ENCODE measurements around the gene PRKN.
"Not testable (repeated sequence)": the region's sequence is repeated elsewhere in the genome, so short reads cannot be mapped to it uniquely, and the experiment has no call there.

PRKN gene

DNA sequence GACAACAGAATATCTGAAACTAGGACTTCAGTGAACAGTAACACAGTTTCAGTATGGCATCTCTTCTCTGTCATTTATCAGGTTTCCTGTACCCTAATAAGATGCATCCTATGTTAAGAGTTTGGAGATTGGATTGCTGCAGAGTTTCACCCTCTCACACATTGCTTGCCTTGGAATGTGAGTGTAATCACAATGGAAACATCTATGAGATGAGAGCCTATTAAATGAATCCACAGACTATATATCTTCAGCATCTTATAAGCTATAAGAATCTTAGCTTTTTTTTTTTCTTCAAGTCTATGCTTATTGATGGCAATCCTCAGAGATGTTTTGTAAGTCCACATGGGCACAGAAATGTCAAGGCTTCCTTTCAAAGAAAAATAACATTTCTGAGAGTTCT is 292.5 kb downstream of the PRKN start:
- no peak for DNase-seq

- no peak for DNase-seq
Observed at GRCh38 chr6:162421004-162421403, 306.6 kb downstream of the PRKN start.

- no peak for DNase-seq
Observed at GRCh38 chr6:162416831-162417537, 310.6 kb downstream of the PRKN start.

- DNase-seq: no peak
Observed at GRCh38 chr6:162416307-162416706, 311.3 kb downstream of the PRKN start.

- DNase-seq: no peak
Observed at GRCh38 chr6:162409741-162410691, 317.6 kb downstream of the PRKN start.

DNA sequence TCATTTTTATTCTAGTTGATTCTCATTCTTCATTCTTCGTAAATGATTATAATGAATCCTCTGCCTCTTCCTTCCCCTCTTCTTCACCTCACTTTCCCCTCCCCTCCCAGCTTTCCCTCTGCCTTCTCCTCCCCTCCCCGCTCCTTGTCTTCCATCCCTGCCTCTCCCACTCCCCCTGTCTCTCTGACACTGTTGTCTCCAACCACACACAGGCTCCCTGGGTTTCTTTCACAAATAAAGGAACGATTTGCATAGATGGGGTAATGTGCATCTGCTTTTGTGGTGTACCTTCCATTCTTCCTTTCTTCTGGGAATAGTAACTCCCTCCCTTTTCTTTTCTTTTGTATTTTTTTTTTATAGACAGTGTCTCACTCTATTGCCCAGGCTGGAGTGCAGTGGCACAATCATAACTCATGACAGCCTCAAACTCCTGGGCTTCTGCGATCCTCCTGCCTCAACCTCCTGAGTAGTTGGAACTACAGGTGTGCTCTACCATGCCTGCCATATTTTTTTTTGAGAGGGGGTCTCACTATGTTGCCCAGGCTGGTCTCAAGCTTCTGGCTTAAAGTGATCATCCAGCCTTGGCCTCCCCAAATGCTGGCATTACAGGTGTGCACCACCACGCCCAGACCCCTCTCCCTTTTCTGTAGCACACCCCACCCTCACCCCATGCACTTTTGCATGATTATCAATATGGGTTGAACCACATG is 318.6 kb downstream of the PRKN start:
- DNase-seq: no peak

- DNase-seq: no peak
Observed at GRCh38 chr6:162404951-162405350, 322.6 kb downstream of the PRKN start.

GRCh38 chr6:162403031-162403430 is 324.5 kb downstream of the PRKN start:
- no peak for DNase-seq

DNA sequence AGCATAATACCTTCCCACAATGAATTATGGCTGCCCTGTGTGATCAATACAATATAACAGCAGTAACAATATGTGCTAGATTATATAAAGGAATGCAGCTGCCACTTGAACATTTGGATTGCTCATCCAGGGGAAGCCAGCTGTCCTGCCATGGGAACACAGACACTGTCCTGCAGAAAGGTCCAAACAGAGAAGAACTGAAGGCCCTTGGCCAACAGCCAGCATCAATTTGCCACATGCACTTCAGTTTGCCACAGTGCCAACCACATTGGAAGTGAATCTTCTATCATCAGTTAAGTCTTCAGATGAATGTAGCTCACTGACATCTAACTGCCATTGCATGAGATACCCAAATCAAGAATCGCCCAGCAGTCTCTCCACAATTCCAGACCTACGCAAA is 332.4 kb downstream of the PRKN start:
- no peak for DNase-seq

- DNase-seq: not testable (repeated sequence)
Observed at GRCh38 chr6:162390961-162391811, 336.4 kb downstream of the PRKN start.

GRCh38 chr6:162389343-162390085 is 338.1 kb downstream of the PRKN start:
- no peak for DNase-seq

- DNase-seq: no peak
Observed at GRCh38 chr6:162388383-162388777, 339.2 kb downstream of the PRKN start.

- no peak for DNase-seq
Observed at GRCh38 chr6:162387718-162388382, 339.7 kb downstream of the PRKN start.

DNA sequence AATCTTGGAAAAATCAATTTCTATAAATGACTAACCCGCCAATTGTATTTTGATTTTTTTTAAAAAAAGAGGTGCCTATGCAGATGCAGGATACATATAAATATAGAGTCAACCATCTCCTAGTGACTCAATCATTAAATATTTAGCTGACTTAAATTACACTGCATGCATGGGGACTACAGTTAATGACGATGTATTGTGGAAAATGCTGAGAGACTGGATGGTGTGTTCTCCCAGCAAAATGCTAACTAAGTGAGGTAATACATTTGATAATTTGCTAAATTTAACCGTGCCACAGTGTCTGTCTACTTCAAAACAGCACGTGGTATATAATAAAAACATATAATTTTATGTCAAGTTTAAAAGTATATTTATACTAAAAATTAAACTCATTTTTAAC is 341.6 kb downstream of the PRKN start:
- no peak for DNase-seq

DNA sequence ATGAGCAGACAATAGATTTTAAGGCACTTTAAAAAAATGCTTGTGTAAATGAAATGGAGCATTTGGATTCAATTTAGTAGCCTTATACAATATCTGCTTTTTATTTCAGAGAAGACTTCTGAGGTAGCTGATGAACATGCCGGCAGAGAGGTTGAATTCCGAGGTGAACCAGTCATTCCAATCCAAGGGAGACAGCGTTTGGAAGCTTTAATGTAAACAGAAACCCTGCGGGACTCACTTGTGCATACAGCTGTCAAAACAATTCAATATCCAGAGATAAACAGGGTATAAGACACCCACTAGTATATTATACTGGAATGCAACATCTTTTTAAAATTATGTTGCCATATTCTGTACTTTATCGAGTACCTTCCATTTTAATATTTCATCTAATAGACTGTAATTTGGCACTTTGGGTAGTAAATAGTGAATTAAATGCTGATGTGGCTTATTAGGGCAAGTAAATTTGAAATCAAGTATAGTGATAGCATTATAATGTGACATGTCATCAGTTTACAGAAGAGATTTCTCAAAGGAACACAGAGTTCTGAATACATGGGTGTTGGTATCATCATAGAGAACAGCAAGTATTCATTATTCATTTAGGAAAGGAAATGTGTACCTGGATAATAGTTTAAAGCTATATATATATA is 347.7 kb downstream of the PRKN start:
- no peak for DNase-seq

DNA sequence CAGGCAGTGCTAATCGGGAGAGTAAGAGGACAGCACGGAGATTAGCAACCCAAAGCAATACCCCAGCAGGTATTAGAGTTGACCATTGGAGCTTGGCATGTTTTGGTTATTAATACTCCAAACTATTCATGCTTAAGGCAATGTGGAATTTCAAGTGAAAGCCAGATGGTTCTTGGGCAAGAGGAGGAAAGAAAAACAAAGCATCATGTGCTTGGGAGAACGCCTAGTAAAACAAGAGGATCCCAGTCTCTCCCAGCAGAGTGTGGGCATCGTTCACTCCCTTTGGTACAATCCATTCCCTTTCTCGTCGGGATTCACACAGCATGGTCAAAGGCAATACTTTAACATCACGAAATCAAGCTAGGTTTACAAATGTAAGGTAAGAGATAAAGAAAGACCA is 349.8 kb downstream of the PRKN start:
- DNase-seq: no peak

GRCh38 chr6:162373868-162374267 is 353.7 kb downstream of the PRKN start:
- DNase-seq: no peak

DNA sequence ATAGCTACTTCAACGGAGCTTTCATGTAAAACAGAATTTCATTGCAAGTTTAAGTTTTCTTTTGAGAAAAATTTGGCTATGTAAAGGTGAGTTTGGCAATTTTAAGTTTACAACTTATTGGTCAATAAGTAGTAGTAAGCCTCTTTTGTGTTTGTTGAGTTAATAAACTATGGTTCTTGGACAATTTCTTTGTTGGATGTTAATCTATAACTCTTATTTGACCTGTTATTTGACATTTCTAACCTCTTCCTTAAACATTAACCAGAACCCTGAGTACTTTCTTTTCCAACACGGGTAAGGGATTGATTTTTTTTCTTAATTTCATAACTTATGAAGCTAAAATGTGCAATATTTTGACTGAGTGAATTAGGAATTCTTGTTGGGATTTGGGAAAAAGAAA is 354.4 kb downstream of the PRKN start:
- no peak for DNase-seq

GRCh38 chr6:162372106-162372505 is 355.5 kb downstream of the PRKN start:
- DNase-seq: no peak

DNA sequence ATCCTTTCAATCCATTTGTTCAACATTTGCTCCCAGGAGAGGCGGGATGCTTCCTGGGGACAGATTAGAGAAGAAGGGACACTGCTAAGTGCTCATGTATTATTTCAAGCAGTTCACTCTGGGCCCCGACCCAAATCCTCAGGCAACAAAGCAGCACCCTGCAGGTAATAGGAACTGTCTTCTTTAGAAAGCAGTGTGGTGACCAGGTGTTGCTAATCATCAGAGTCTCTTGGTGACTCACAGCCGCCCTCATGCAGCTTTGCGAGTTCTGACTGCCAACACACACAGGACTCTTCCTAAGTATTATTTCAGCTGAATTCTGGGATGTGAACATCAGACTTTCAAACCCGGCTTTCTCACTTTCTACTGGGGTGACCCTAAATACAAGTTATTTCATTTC is 356.4 kb downstream of the PRKN start:
- DNase-seq: no peak

DNA sequence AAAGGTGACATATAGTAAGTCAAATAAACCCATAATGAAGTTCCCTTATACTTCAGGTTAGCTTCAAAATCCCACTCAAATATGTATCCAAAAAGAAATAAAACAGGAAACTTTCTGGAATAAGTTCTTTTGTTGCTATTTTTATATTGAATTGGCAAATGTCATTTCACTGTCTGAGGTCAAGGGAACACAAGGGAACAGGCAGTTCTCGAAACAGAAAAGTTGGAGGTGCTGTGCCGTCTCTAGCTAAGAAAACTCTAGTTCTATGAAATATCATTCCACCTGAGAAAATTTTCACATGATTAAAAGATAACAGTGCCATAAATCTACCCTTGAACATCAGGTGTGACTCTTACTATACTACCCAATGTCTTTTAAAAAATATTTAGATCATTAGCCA is 358.5 kb downstream of the PRKN start:
- DNase-seq: no peak
